HG03575 (cell line): ENCODE results near the gene PHF12.

Experiments
- ATAC-seq: cut with Tn5 transposase; IDR thresholded peaks from one replicate; pipeline ENCODE4 v1.9.1; 2021; ENCODE audit not compliant: unreplicated experiment, insufficient number of reproducible peaks, low FRiP score; ENCODE audit errors: extremely low read depth

The PHF12 gene

DNA sequence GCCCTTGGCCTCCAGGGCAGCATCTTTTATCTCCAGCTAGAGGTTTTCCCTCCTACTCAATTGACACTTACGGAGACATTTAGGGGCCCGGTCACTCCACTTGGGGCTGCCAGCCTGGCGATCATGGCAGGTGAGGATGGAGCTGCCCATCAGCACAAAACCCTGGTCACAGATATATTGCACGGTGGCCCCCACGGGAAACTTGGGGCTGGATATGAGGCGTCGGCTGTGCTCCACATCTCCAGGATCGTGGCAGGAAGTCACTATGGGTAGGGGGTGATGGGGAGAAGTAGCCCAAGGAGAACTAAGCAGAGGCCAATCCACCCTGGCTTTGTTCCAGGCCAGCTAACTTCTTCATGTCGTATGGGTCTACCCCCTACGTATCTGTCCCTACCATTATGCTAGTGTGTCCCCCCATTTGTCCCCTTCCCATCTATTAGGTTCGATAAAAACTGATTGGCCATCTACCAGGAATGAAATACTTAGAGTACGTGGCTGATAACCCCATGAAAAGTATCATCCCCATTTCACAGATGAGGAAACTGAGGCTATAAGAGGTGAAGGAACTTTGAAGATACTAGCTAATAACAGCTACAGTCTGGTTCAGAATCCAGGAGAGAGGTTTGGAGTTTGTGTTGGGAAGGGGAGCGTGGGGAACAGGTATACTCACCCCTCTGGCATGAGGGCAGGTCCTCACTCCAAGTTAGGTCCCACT, 6.1 kb upstream of the PHF12 start:
- no peak for ATAC-seq

- no peak for ATAC-seq
Measured at GRCh38 chr17:28956861-28957260, 5.5 kb upstream of the PHF12 start.

- ATAC-seq = no peak
Measured at GRCh38 chr17:28956112-28956511, 4.8 kb upstream of the PHF12 start.

GRCh38 chr17:28955408-28955807, 4.1 kb upstream of the PHF12 start:
- no peak for ATAC-seq

DNA sequence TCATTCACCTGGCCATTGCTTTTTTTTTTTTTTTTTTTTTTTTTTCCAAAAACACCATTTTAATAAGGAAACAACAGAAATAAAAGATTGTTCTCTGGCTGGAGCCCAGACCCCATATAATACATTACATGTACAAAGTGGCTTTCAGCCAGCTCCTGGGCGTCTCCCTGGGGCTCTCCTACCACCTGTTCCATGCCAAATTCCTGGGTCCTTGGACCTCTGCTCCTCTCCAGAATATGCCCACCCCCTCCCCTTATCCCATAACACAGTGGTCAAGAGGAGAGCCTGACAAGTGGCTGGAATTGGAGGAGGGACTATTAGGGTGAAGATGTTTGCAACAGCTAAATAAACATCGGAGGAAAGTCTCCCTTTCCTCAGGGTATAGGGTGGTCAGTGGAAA, 3.6 kb upstream of the PHF12 start:
- ATAC-seq = no peak

GRCh38 chr17:28953444-28954118, 2.3 kb upstream of the PHF12 start:
- no peak for ATAC-seq

- peak; percentile 36 for ATAC-seq
Measured at GRCh38 chr17:28951991-28952975, 965 bp upstream of the PHF12 start.

GRCh38 chr17:28950752-28951427, 428 bp downstream of the PHF12 start:
- no peak for ATAC-seq

DNA sequence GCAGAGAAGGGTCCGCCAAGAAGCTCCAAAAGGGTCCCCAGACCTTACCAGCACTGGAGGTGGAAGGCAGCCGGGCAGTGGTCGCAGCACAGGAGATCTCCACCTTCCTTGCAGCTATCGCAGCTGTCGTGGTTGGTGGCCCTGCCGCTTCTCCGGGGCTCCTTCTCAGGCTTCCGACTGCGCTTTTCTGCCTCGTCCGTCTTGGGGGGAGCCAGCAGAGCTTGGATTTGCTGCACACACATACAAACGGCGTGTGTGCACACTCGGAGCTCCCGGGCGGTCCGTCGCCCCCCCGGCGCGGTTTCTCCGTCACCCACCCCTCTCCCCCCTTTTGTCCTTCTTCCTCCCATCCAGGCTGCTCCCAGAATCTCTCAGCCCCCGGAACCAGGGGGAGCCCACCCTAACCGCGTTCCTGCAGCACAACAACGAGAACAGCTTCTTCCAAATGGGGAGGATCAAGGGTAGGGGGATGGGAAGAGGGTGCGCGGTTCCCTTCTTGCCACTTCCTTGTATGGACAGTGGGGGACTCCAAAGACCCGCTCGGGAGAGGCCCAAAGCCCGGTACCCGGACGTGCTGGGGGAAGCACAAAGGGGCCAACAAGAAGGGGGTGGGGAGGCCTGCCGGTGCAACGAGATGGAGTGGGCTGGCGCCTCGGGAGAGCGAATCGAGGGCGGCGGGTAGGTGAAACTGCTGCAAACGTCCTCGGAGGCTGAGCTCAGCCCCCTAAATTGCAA, 1.1 kb downstream of the PHF12 start:
- no peak for ATAC-seq

GRCh38 chr17:28949185-28950016, 1.9 kb downstream of the PHF12 start:
- ATAC-seq = no peak

DNA sequence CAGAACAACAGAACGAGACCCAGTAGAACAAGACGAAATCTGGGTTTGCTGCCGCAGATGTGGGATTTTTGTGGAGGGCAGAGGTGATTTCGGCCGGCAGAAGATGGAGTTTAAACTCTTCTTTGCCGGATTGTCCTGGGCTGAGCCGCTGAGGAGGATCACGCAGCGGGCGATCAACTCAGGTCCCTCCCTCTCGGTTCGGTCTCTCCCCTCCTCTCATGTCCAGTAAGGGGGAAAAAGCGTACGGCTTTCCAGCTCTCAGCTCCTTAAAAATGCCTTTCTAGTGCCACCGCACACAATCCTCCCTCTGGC, 2.5 kb downstream of the PHF12 start:
- no peak for ATAC-seq

- no peak for ATAC-seq
Measured at GRCh38 chr17:28948342-28948741, 3.0 kb downstream of the PHF12 start.

- no peak for ATAC-seq
Measured at GRCh38 chr17:28947639-28948038, 3.7 kb downstream of the PHF12 start.

DNA sequence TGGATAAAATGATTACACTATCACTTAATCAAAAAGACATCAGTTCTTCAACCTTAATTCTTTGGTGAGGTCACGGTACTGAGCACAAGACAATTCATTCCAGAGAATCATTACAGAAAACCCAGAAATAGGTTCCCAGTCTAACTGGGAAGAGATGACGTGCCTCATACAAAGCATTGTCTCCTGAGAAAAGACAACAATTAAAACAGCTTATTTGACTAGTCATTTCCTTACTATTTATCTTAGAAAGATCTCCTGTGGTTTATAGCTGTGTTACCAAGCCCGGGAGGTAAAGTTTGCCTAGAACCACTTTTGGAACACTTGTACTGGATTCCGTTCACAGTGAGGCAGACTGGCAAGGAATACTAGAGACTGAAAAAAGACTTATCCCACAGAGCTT, 5.1 kb downstream of the PHF12 start:
- no peak for ATAC-seq

DNA sequence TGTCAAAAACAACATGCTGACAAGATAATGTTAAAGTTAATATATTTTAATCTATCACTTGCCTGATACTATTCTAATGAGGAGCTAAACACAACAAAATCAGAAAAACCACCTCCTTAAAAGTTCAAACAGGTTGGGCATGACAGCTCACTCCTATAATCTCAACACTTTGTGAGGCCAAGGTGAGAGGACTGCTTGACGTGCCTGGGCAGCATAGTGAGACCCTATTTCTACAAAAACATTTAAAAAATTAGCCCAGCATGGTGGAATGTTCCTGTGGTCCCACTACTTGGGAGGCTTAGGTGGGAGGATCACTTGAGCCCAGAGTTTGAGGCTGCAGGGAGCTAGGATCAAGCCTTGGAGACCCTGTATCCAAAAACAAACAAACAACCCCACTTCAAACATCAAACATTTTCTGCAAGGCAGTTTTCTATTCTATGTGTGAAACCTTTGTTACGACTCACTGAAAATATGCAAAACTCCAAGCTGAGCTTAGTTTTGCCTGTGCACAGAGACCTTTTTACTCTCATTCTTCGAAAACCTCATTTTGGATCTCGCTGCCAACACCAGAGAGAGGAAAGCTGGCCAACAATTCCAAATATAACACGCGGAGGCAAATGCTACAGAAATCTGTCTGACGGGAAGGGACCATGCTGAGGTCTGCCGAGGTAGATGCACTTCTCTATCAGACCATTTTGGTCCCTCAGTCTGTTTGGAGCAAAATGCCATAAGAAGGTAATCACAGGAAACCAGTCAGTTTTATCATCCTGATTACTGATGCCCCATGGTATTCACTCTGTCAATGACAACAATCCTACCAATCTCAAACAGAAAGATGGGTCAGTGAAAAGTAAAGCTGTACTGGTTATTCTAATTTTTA, 6.2 kb downstream of the PHF12 start:
- ATAC-seq = no peak

DNA sequence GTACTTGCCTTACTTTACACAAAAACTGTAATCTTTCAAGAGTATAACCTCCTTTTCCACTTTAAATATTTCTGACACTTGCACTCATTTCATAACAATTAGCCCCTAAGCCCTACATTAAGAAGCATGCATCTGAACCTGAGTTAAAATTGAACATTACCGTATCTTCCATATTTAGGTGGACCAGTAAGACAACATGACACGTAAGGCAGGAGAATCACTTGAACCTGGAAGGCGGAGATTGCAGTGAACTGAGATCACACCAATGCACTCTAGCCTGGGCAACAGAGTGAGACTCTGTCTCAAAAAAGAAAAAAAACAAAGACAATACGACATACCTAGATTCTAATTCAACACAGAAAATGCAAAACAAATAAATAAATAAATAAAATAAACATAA, 7.0 kb downstream of the PHF12 start:
- ATAC-seq = no peak

DNA sequence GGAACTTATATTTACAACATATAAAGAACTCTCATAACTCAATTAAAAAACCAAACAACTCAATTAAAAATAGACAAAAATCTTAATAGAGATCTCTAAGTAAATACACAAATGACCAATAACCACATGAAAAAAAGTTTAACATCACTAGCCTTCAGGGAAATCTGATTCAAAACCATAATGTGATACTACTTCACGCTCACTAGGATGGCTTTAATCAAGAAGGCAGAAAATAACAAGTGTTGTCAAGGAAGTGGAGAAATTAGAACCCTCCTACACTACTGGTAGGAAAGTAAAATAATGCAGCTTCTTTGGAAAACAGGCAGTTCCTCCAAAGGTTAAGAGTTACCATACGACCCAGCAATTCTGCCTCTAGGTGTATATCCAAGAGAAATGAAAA, 8.4 kb downstream of the PHF12 start:
- no peak for ATAC-seq
